Measurements from ENCODE around the gene IDH3A. TPM values are rescaled to one million over a fixed set of nuclear protein-coding genes. Genes with fewer than 3 reads are reported as not detected.

The IDH3A gene
- total RNA-seq, 3 donors from 2014 or later (not counting 1 experiment from before 2014, with no cell fraction given): 43.5 to 55.1 (median 53.3) TPM

DNA sequence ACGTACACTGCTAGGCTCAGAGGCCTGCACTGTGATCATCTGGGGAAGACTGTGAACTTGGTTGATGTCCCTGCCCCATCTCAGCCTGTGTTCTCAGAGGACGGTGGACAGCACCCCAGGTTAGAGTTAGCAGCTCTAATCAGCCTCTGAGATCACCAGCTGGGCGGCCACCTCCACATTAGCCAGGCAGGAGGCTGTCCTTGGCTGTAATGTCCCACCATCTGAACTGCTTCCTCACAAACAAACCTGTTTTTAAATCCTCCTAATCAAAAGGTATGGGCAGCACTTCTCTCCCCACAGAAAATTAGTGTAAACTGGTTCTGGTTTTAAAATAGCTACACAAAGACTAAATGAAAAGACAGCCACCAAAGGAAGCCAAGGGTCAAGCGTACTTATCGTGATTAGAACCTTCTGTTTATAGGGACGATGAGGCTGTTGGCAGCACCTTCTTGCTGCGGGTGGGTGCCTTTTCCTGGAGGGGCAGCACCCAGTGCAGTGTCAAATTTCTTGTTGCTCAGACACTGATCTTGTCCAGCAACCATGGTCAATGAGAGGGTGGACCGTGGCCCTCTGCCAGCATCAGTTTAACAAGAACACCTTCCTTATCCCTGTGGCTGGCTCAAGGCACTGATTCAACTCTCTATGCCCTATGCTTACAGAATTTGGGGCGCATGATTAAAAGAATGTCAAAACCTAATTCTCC is 60.6 kb downstream of the IDH3A start:
- no peak for DNase-seq

DNA sequence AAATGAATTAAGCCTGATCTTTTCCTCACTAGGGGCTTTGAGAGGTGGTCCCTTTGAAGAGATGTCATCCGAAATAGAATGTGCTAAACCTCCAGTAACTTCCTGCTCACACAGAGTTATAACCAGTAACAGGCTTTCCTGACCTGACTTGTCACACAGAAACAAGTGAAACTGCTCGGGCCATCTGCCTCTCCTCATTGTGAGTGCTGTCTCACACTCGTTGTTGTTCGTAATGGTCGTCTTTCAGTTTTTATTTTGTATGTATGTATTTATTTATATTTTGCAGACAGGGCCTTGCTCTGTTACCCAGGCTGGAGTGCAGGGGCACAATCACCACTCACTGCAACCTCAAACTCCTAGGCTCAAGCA is 61.2 kb downstream of the IDH3A start:
- no peak overlapping the region for H3K4me3 Mint-ChIP-seq
- no peaks in the 10 kb centered on the region for H3K27me3 ChIP-seq (ENCODE audit: control insufficient read depth, insufficient read depth, low read length)
- no peaks in the 10 kb centered on the region for H3K36me3 Mint-ChIP-seq
- DNase-seq (no peak), ATAC-seq (no peak)
- intact Hi-C loops (cut with micrococcal nuclease): no loop called here
- TF ChIP-seq, protein P1, sequence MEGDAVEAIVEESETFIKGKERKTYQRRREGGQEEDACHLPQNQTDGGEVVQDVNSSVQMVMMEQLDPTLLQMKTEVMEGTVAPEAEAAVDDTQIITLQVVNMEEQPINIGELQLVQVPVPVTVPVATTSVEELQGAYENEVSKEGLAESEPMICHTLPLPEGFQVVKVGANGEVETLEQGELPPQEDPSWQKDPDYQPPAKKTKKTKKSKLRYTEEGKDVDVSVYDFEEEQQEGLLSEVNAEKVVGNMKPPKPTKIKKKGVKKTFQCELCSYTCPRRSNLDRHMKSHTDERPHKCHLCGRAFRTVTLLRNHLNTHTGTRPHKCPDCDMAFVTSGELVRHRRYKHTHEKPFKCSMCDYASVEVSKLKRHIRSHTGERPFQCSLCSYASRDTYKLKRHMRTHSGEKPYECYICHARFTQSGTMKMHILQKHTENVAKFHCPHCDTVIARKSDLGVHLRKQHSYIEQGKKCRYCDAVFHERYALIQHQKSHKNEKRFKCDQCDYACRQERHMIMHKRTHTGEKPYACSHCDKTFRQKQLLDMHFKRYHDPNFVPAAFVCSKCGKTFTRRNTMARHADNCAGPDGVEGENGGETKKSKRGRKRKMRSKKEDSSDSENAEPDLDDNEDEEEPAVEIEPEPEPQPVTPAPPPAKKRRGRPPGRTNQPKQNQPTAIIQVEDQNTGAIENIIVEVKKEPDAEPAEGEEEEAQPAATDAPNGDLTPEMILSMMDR (IDR thresholded peaks at IDR 0.05): no peak
- no peak overlapping the region for H3K4me3 ChIP-seq (ENCODE audit: low read length)
- no peak overlapping the region for H3K27ac Mint-ChIP-seq
- no peaks in the 10 kb centered on the region for H3K4me1 ChIP-seq (ENCODE audit: control insufficient read depth, insufficient read depth, low read length)
- no peaks in the 10 kb centered on the region for H3K9me3 ChIP-seq (ENCODE audit: control insufficient read depth, insufficient read depth, low read length)
- no peaks in the 10 kb centered on the region for H3K4me1 Mint-ChIP-seq
- no peaks in the 10 kb centered on the region for H3K36me3 ChIP-seq (ENCODE audit: control insufficient read depth, insufficient read depth, low read length)
- H3K9me3 Mint-ChIP-seq: no peaks in the 10 kb centered on the region
- 56% methylated on average over 2 of the region's 5 CpGs for WGBS (ENCODE audit: insufficient coverage)
- no peak overlapping the region for H3K27ac ChIP-seq (ENCODE audit: low read length)
- peaks cover 0 to 12% of the 10 kb centered on the region in 2 donors for H3K27me3 Mint-ChIP-seq (ENCODE audit: low read depth in 2 of 2)

More for the DNA sequence above, 60.6 kb downstream of the IDH3A start:
- no peak for ATAC-seq
- peaks cover 0 to 12% of the 10 kb centered on the region in 2 donors for H3K27me3 Mint-ChIP-seq (ENCODE audit: low read depth in 2 of 2)
- no peaks in the 10 kb centered on the region for H3K36me3 ChIP-seq (ENCODE audit: control insufficient read depth, insufficient read depth, low read length)
- H3K9me3 Mint-ChIP-seq: no peaks in the 10 kb centered on the region
- H3K27ac Mint-ChIP-seq: no peak overlapping the region
- H3K9me3 ChIP-seq (ENCODE audit: control insufficient read depth, insufficient read depth, low read length): no peaks in the 10 kb centered on the region
- no peaks in the 10 kb centered on the region for H3K4me1 Mint-ChIP-seq
- no peak overlapping the region for H3K4me3 ChIP-seq (ENCODE audit: low read length)
- intact Hi-C loops (cut with micrococcal nuclease): no loop called here
- no peak overlapping the region for H3K4me3 Mint-ChIP-seq
- no peaks in the 10 kb centered on the region for H3K27me3 ChIP-seq (ENCODE audit: control insufficient read depth, insufficient read depth, low read length)
- WGBS (ENCODE audit: insufficient coverage): 78% methylated on average over 9 of the region's 9 CpGs
- no peak overlapping the region for H3K27ac ChIP-seq (ENCODE audit: low read length)
- no peaks in the 10 kb centered on the region for H3K4me1 ChIP-seq (ENCODE audit: control insufficient read depth, insufficient read depth, low read length)
- TF ChIP-seq, protein P1 (IDR thresholded peaks at IDR 0.05): no peak
- H3K36me3 Mint-ChIP-seq: no peaks in the 10 kb centered on the region

GRCh38 chr15:78211189-78211921 is 62.2 kb downstream of the IDH3A start:
- intact Hi-C loops (cut with micrococcal nuclease): no loop called here
- Histone ChIP-seq H3K27ac (ENCODE audit: low read length) (no peak overlapping the region), H3K4me3 (ENCODE audit: low read length) (no peak overlapping the region), H3K27me3 (ENCODE audit: control insufficient read depth, insufficient read depth, low read length) (no peaks in the 10 kb centered on the region), H3K9me3 (ENCODE audit: control insufficient read depth, insufficient read depth, low read length) (no peaks in the 10 kb centered on the region), H3K4me1 (ENCODE audit: control insufficient read depth, insufficient read depth, low read length) (no peaks in the 10 kb centered on the region), H3K36me3 (ENCODE audit: control insufficient read depth, insufficient read depth, low read length) (no peaks in the 10 kb centered on the region)
- Mint-ChIP-seq H3K4me3 (no peak overlapping the region), H3K36me3 (no peaks in the 10 kb centered on the region), H3K4me1 (no peaks in the 10 kb centered on the region), H3K27ac (no peak overlapping the region), H3K27me3 (ENCODE audit: low read depth in 2 of 2) (peaks cover 3 to 12% of the 10 kb centered on the region in 2 donors), H3K9me3 (no peaks in the 10 kb centered on the region)
- ATAC-seq: no peak
- WGBS (ENCODE audit: insufficient coverage): 84% methylated on average over 11 of the region's 12 CpGs
- TF ChIP-seq, protein P1 (IDR thresholded peaks at IDR 0.05): no peak
- DNase-seq: no peak

All from natural killer cell (primary cell).